HTERT RPE-1 (cell line): ENCODE results near the gene FGFR4.

Experiments
- in situ Hi-C: fragments of 300-500 bp; cut with MboI; formaldehyde crosslinking; loops from 4 replicates; pipeline ENCODE4 v1.14.3; 2020; ENCODE audit warnings: low sequenced_read_pairs

Gene FGFR4

GRCh38 chr5:177099422-177100093, 12.8 kb downstream of the FGFR4 start:
- in situ Hi-C loops = no loop called here

- in situ Hi-C loops = no loop called here
Observed at GRCh38 chr5:177100714-177101121, 14.0 kb downstream of the FGFR4 start.

GRCh38 chr5:177103523-177104253, 17.0 kb downstream of the FGFR4 start:
- in situ Hi-C loops = no loop called here

DNA sequence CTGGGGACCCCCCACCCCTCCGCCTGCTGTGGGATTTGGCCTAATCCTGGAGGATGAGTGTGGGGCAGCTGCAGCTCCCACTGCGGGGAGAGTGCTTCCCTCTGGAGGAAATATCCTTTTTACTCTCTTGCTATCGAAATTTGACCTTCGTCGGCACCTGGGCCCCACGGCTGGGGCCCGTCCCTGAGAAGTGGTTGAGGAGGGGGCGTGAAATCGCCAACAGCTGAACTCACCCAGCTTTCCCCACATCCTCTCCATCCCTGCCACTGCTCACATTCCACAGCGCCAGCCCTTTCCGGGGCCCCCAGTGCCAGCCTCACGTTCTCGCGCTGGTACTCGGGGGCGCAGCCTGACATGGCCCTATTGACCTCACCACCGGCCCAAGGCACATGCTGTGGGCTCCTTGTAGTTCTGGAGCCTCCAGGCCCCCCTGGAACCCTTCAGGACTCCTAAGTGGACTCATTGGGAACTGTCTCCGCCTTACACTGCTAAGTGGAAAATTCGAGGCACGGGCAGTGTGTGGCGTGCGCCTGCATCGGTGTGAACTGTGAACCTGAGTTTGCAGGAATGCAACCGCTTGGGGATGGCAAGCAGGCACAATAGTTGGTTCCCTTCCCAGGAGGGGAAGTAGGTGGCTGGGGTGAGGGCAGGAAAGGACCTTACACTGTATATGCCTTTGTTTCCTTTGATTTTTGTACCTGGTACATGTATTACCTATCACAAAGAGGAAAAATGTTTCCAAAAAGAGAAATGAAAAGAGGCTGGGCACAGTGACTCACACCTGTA, 19.2 kb downstream of the FGFR4 start:
- in situ Hi-C loops = no loop called here

DNA sequence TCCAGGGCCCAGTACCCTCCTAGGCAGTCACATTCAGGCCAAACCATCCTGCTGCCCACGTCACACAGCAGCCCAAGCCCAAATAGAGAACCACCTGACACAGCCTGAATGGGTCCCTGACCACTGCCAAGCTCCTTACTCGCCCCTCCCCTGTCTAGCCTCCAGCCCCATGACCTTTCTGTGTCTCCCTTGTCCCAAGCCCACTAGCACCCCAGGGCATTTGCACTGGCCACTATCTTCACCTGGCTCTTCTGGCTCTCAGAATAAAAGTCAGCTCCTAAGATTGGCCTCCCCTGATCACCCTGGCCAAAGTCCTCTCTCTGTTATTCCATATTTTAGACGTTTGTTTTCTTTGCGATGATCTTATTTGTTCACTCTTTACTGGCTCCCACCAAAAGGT, 20.4 kb downstream of the FGFR4 start:
- in situ Hi-C loops = no loop called here

- in situ Hi-C loops = no loop called here
Observed at GRCh38 chr5:177109810-177110209, 23.1 kb downstream of the FGFR4 start.

- in situ Hi-C loops = no loop called here
Observed at GRCh38 chr5:177111720-177112394, 25.1 kb downstream of the FGFR4 start.

DNA sequence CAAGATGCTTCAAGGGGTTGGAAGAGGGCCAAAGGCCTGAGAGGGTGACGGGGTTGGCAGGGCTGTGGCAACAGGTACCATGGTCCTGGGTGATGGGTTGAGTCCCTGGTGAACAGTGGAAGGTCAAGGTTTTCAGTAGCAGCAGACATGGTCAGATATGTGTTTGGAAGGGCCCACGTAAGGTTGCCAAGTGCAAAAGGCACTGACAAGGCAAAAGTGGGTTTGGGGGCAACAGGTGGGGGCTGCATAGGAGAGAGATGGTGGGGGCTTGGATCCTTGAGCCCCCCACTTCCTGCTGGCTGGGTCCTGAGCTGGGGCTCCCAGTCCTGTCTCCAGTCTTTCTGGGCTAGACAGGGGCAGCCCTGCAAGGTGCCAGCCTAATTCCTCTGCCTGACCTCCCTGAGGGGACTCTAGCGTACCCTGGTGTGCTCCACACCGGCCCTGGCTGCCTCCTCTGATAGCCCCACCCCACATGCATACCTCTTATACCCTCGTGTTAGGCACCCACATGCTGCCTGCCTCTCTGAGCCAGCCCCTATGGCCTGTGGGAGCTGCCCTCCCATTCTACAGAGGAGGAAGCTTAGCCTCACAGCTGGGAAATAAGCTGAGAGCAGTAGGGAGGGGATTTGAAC, 26.0 kb downstream of the FGFR4 start:
- in situ Hi-C loops = no loop called here

GRCh38 chr5:177113566-177114424, 27.1 kb downstream of the FGFR4 start:
- in situ Hi-C loops = no loop called here

DNA sequence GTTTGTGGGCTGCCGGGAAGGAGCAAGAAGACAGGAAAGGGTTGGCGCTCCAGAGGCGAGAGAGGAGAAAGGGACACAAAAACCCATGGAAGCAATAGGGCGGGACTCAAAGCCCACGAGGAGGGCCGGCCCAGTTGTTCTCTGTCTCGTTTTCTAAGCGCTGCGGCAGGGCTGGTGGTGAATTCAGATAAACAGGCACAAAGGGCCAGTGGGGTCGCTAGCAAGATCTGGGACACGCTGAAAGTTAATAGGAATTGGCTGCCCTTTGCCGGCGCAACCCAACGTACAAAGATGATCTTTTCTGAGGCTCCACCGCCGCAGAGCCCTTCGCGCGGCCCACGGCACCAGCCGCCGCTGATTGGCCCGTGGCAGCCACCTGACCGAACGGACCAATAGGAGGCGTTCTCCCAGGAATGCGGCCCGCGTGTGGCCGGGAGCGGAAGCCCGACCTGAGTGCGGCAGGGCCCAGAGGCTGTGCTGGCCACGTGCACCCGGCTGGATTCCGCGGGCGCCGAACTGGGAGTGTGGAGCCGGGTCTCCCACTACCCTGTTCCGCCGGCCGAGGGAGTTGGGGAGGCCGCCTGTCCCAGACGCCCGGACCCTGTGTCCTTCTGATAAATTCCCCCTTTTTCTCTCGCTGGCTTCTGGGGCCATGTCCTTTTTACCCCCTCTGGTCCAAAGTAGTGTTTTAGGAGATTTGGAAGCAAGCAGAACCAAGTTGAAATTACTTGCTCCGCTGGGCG, 30.1 kb downstream of the FGFR4 start:
- in situ Hi-C loops = no loop called here

GRCh38 chr5:177117441-177118045, 30.8 kb downstream of the FGFR4 start:
- in situ Hi-C loops = no loop called here

- in situ Hi-C loops = no loop called here
Observed at GRCh38 chr5:177122566-177122965, 35.9 kb downstream of the FGFR4 start.

DNA sequence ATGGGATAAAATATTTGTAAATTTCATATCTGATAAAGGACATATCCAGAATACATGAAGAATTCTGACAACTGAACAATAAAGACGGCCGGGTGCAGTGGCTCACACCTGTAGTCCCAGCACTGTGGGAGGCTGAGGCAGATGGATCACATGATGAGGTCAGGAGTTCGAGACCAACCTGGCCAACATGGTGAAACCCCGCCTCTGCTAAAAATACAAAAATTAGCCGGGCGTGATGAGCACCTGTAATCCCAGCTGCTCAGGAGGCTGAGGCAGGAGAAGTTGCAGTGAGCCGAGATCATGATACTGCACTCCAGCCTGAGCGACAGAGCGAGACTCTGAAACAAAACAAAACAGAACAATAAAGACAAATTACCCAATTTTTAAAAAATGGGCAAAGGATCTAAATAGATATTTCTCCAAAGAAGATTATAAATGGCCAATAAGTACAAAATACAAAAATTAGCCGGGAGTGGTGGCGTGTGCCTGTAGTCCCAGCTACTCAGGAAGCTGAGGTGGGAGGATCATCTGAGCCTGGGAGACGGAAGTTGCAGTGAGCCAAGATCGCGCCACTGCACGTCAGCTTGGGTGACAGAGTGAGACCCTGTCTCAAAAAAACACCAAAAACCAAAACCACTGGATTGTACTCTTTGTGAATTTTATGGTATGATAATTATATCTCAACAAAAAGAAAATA, 37.2 kb downstream of the FGFR4 start:
- in situ Hi-C loops = no loop called here

- in situ Hi-C loops = no loop called here
Observed at GRCh38 chr5:177124486-177124991, 37.8 kb downstream of the FGFR4 start.

- in situ Hi-C loops = no loop called here
Observed at GRCh38 chr5:177126771-177127170, 40.1 kb downstream of the FGFR4 start.

GRCh38 chr5:177128551-177128981, 41.9 kb downstream of the FGFR4 start:
- in situ Hi-C loops = no loop called here

DNA sequence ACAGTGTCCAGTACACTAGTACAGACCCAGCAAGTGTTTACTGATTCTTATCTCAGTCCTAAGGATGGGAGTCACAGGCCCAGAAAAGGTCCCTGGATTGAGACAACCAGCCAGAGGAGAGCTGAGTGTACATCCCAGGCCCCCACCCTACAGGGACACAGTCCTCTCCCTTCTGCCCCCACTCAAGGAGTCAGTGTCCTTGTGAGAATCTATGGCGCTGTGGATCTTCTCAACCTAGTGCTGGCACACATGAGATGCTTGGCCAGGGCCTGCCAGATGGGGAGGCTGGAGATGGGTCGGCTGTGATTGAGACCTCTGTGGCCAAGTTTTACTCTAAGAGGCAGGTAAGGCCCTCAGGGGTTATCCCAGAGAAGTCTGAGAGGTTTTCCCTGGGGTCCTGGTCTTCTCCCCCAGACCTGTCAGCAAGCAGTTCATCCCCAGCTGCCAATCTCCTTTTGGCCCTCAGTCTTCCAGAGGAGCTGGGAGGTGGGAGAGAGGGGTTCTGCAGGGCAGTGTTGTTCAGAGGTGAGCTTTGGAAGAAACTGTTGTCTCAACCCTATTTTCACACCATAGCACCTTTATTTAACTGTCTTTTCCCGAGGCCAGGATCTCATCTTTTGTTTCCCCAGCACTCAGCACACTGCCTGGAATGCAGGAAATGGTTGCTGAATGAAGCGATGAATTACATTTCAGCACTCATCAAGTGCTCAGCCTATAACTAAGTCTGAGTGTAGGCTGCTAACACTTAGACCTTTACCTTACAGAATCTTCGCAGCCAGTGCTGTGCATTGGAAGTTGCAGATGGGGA, 43.7 kb downstream of the FGFR4 start:
- in situ Hi-C loops = no loop called here
